Kidney (tissue), 14 donors: ENCODE results near the gene SMARCE1. TPM values are rescaled to one million over a fixed set of nuclear protein-coding genes. Genes with fewer than 3 reads are reported as not detected.

Experiments
- DNase-seq, 5 donors: peaks; one replicate each; pipeline ENCODE4 v3.0.0-alpha.2; 2013 to 2020
- FAIRE-seq: peaks from 2 replicates; lab custom pipeline; 2012; peaks lifted over from hg19 to GRCh38; lab: Jason Lieb, UNC
- H3K27ac ChIP-seq, 2 donors: one replicate each; pipeline ENCODE4 v1.7.0; 2013; ENCODE audit warnings: low read depth in 2 of 2, low read length in 2 of 2, inconsistent platforms in 1 of 2
- H3K27me3 ChIP-seq: one replicate; pipeline ENCODE4 v1.7.1; 2013; ENCODE audit warnings: low read length, inconsistent platforms; ENCODE audit not compliant: control insufficient read depth, insufficient read depth
- H3K36me3 ChIP-seq, 3 donors: one replicate each; pipeline versions ENCODE4 v1.7.0 to v1.7.1; 2013; ENCODE audit warnings: low read length in 3 of 3, control low read depth in 1 of 3, inconsistent platforms in 1 of 3; ENCODE audit not compliant: insufficient read depth in 3 of 3, control insufficient read depth in 2 of 3
- H3K4me1 ChIP-seq, 3 donors: one replicate each; pipeline versions ENCODE4 v1.7.0 to v1.7.1; 2013; ENCODE audit warnings: low read length in 3 of 3, inconsistent platforms in 1 of 3, low read depth in 1 of 3; ENCODE audit not compliant: control insufficient read depth in 2 of 3, insufficient read depth in 2 of 3
- H3K4me3 ChIP-seq, 3 donors: one replicate each; pipeline versions ENCODE4 v1.7.0 to v1.8.1; 2013; ENCODE audit warnings: low read length in 3 of 3, control low read depth in 1 of 3, inconsistent platforms in 1 of 3
- H3K9ac ChIP-seq, 3 donors: one replicate each; pipeline versions ENCODE4 v1.7.0 to v1.7.1; 2013; ENCODE audit warnings: low read length in 3 of 3, control low read depth in 1 of 3, inconsistent platforms in 1 of 3
- H3K9me3 ChIP-seq, 3 donors: one replicate each; pipeline versions ENCODE4 v1.7.0 to v1.7.1; 2013; ENCODE audit warnings: low read length in 3 of 3, control low read depth in 1 of 3, inconsistent platforms in 1 of 3; ENCODE audit not compliant: control insufficient read depth in 2 of 3, insufficient read depth in 1 of 3
- intact Hi-C: fragments of 100-400 bp; cut with DNase I; formaldehyde crosslinking; loops from one replicate; pipeline ENCODE4 v1.11.1; 2022
- polyA plus RNA-seq: library from polyadenylated mRNA; stranded (reverse); fragments of 350-450 nt; fragmentation: Illumina TruSeq; extraction: RNeasy Lipid Tissue Mini Kit (QIAGEN cat#74804); gene quantifications from one replicate; pipeline ENCODE4 v1.2.3, GENCODE V29; 2014; ENCODE audit warnings: low read depth, low replicate concordance; ENCODE audit not compliant: insufficient read depth
- total RNA-seq: library from RNA; stranded (reverse); fragmentation: NEBNext Ultra II Directional; extraction: Animal tissue kit (Norgen Biotek cat#: 25700); gene quantifications from one replicate; pipeline ENCODE4 v1.2.1, GENCODE V29; 2021
- TF ChIP-seq, protein P1 (sequence below): IDR thresholded peaks from 3 replicates; pipeline ENCODE4 v1.5.1; 2012; ENCODE audit warnings: mild to moderate bottlenecking, moderate library complexity, borderline replicate concordance; ENCODE audit not compliant: insufficient read depth; ENCODE audit errors: extremely low read depth
- donor health status: control.
- donor health status: control.
- donor health status: control.
- donor health status: control.
- donor health status: control.
- donor health status: DM: yes; HTN: yes; CAD: no.
- donor health status: Normal renal cell carcinoma (clear cell type).

Gene SMARCE1
- total and polyA plus RNA-seq, 2 donors from 2014 or later = 73.4 to 112 TPM

DNA sequence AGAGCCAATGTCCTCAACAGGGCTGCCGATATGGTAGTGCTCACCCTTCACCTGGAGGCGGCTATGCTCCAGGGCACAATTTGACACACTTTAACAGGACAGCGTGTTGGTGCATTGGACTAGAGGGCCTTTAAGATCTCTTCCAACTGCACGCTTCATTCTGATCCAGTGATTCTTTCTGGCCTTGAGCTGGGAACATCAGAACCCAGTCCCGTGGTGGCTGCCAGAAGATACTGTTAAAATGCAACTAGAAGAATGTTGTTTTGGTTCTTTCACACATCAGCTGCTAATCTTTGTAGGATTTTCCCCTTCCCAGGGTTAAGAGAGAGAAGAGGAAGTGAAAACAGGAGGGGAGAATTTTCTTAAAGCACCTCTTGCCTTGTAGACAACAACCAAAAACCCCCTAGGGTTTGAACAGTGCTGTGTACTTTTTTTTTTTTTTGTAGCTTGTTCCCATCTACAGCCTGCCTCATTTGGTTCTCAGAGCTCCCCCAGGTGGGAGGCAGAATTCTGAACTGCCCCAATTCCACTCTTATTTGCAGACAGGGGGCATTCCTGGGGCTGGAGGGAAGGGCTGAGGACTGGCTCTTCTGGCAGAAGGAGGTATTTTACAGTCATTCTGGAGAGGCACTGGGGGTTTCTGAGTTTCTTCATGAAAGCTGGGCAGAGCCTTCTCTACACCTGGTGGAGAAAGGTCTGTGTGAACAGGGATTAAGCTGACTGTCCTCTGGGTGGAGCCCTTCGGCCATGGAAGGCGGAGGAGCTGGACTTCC is 32.4 kb downstream of the SMARCE1 start:
- H3K9me3 ChIP-seq = no peaks in the 10 kb centered on the region
- H3K4me3 ChIP-seq = no peak overlapping the region
- intact Hi-C loops = loop anchor here (10.0 kb wide), 1 partner anchor 170 kb away; the partner anchor contains the start of gene KRT27
- FAIRE-seq = no peak
- no peaks in the 10 kb centered on the region for H3K36me3 ChIP-seq
- no peaks in the 10 kb centered on the region for H3K27me3 ChIP-seq
- TF ChIP-seq, protein P1, sequence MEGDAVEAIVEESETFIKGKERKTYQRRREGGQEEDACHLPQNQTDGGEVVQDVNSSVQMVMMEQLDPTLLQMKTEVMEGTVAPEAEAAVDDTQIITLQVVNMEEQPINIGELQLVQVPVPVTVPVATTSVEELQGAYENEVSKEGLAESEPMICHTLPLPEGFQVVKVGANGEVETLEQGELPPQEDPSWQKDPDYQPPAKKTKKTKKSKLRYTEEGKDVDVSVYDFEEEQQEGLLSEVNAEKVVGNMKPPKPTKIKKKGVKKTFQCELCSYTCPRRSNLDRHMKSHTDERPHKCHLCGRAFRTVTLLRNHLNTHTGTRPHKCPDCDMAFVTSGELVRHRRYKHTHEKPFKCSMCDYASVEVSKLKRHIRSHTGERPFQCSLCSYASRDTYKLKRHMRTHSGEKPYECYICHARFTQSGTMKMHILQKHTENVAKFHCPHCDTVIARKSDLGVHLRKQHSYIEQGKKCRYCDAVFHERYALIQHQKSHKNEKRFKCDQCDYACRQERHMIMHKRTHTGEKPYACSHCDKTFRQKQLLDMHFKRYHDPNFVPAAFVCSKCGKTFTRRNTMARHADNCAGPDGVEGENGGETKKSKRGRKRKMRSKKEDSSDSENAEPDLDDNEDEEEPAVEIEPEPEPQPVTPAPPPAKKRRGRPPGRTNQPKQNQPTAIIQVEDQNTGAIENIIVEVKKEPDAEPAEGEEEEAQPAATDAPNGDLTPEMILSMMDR = peak; percentile 65
- peak; percentile 70 to 81 (median 76) for DNase-seq
- H3K27ac ChIP-seq = peak overlapping the region in 1 of 2 donors; percentile 51
- no peak overlapping the region for H3K9ac ChIP-seq
- peaks cover 2 to 16% (median 4%) of the 10 kb centered on the region in 3 donors for H3K4me1 ChIP-seq

DNA sequence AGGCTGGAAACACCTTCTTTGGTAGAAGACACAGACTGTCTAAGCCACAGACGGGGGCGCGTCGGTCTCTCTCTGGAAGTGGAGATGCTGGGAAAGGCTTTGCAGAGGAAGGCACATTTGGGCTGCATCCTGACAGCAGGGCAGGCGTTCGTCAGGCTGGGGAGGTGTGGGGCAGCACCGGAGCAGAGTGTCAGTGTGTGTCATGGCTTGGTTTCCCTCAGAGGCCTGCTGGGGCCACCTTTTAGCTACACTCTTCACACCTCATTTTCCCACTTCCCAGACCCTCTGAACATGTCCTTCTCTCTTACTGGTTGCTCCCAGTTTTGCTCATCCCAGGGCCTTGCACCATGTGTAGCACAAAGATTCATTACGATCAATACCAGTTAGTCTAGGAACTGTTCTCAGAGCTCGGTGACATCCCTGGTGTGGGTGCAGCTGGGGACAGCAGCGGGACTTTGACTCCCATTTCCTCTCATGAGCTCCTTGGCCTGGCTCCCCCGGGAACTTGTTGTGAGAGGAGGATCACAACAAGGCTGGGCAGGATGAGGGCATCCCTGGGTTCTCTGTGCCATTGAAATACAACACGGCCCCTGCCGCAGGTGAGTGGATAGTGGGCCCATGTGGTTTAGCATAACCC is 33.1 kb downstream of the SMARCE1 start:
- TF ChIP-seq, protein P1 = no peak
- H3K27ac ChIP-seq = peak overlapping the region in 1 of 2 donors; percentile 32
- intact Hi-C loops = loop anchor here (10.0 kb wide), 1 partner anchor 170 kb away; the partner anchor contains the start of gene KRT27
- H3K9ac ChIP-seq = no peak overlapping the region
- H3K9me3 ChIP-seq = no peaks in the 10 kb centered on the region
- no peak for DNase-seq
- H3K4me3 ChIP-seq = no peak overlapping the region
- H3K36me3 ChIP-seq = no peaks in the 10 kb centered on the region
- FAIRE-seq = no peak
- peaks cover 0 to 14% (median 0%) of the 10 kb centered on the region in 3 donors for H3K4me1 ChIP-seq
- H3K27me3 ChIP-seq = no peaks in the 10 kb centered on the region

DNA sequence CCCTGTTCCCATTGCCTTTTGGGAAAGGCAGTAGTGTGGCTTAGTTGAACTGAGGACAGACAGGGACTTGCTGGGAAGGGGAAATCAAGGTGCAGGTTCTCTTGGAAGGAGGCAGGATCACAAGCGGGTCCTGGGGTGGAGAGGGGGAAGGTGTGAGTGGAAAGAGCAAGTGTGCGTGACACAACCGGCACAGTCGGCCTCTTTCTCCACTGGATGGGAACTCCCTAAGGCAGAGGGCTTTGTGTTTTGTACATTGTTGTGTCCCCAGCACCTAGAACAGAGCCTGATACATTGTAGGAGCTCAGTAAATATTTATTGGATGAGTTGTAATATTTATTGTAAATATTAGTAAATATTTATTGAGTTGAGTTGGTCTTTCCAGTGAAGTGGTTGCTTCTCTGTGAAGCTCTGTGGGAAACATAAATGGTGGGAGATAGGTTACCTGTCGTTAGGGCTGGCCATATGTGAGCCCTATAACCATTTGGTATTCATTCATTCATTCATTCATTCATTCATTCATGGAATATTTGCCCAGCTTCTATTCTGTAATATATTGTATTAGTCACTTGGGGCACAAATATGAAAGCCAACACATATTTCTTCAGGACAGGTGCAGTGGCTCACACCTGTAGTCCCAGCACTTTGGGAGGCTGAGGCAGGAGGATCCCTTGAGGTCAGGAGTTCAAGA is 34.0 kb downstream of the SMARCE1 start:
- intact Hi-C loops = loop anchor here (10.0 kb wide), 1 partner anchor 171 kb away; the partner anchor contains the start of gene KRT27
- no peaks in the 10 kb centered on the region for H3K27me3 ChIP-seq
- H3K9ac ChIP-seq = no peak overlapping the region
- H3K9me3 ChIP-seq = no peaks in the 10 kb centered on the region
- peak overlapping the region in 1 of 2 donors; percentile 7 for H3K27ac ChIP-seq
- no peaks in the 10 kb centered on the region for H3K36me3 ChIP-seq
- H3K4me3 ChIP-seq = no peak overlapping the region
- no peak for DNase-seq
- TF ChIP-seq, protein P1 = no peak
- H3K4me1 ChIP-seq = peaks cover 0 to 14% (median 0%) of the 10 kb centered on the region in 3 donors
- no peak for FAIRE-seq
